ENCODE measurements around the gene KDF1.

KDF1 gene

GRCh38 chr1:26913754-26914619 is 46.3 kb downstream of the KDF1 start, which contains the start of gene NR0B2:
Gene NR0B2 (minus strand): TSS chr1:26913975. CDS start chr1:26913940, 35 bp downstream.
- DNase-seq: no peak

DNA sequence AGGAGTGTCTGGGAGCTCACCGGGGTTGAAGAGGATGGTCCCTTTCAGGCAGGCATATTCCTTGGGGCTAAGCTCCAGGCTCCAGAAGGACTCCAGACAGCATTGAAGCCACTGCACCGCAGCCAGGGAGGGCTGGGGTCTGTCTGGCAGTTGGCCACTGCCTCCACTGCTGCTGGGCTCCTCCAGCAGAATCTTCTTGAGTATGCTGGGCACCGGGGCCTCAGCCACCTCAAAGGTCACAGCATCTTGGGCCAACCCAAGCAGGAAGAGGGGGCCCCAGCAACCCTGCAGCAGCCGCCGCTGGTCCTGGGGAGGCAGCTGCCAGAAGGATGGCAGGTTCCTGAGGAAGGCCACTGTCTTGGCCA is 46.9 kb downstream of the KDF1 start:
- no peak for DNase-seq

- no peak for DNase-seq
Measured at GRCh38 chr1:26912147-26912490, 48.1 kb downstream of the KDF1 start.

DNA sequence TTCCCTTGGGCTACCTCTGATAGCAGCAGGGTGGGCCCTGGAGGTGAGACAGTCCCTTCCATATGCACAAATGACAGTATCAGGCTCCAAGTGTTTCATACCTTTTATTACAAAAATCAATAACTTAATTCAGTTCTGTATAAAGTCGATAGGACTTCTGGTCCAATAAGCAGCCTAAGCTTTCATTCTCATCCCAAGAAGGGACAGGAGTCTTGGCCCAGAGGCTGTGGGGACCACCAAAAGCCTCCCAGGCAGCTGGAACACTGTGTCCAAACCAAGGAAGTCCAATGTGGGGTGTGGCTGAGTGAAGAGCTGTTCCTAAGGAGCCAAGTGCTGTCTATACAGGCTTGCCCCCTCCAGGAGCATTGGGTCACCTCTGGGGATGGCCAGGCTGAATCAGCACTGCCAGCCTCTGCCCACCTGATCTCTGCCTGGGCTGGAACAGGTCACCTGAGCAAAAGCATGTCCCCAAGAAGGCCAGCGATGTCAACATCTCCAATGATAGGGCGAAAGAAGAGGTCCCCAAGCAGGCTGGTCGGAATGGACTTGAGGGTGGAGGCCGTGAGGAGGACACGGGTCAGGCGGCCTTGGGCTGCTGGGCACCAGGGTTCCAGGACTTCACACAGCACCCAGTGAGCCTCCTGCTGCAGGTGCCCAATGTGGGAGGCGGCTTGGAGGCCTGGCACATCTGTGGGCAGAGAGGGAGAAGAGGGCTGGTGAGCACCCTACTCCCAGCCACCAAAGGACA is 48.7 kb downstream of the KDF1 start:
- no peak for DNase-seq

DNA sequence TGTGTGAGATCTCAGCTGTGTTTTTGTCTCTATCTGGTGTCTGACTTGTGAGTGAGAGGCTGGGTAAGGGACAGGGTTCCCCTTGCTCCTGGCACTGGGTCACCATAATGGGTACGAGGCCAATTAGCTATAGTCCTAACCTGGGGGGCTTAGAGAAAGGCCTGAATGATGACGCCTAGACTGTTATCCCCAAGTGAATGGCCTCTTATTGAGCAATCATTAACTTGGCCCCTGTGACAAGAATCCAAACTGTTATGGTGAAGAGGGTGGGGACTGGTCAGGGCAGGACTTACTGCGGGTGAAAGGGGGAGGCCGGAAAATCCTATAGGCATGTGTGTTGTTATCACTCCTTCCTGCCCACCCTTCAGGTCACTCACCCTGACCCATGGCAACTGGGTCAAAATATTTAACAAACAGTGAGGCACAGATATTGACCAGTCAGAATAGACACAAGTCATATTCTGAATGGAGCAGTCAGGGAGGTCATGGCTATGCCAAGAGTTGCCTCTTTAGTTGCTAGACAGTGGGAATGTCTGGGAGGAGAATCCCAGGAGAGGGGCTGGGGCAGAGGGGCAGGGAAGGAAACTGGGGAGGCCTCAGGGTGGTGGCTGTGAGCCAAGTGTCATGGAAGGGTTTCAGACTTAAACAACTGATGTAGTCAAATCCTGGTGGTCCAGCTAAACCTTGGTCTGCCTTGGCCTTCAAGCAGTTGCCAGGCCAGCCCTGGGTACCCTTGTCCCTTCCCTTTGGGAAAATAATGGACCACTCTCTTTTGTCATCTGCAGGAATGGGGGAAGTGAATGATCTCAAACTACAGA is 49.7 kb downstream of the KDF1 start:
- DNase-seq: no peak

GRCh38 chr1:26909951-26910342 is 50.3 kb downstream of the KDF1 start:
- DNase-seq: no peak

- DNase-seq: no peak
Measured at GRCh38 chr1:26907071-26907917, 53.0 kb downstream of the KDF1 start.

- DNase-seq: no peak
Measured at GRCh38 chr1:26900815-26901511, 59.3 kb downstream of the KDF1 start.

GRCh38 chr1:26900001-26900814 is 60.1 kb downstream of the KDF1 start, which contains the start of gene GPATCH3:
Gene GPATCH3 (minus strand): TSS chr1:26900467. CDS start chr1:26900442, 25 bp downstream.
- DNase-seq: peak; percentile 90 to 91

Measured in CD4-positive, alpha-beta T cell treated with Interleukin-4 for 1 hour (primary cell).